NOMO-1 (cell line): Measurements from ENCODE around the gene RNASEH1.

Experiments used
- DNase-seq, 2 experiments: peaks; one replicate each; lab custom pipeline; 2025; ENCODE audit not compliant: unreplicated experiment in 2 of 2; lab: John Stamatoyannopoulos, UW

Gene RNASEH1

DNA sequence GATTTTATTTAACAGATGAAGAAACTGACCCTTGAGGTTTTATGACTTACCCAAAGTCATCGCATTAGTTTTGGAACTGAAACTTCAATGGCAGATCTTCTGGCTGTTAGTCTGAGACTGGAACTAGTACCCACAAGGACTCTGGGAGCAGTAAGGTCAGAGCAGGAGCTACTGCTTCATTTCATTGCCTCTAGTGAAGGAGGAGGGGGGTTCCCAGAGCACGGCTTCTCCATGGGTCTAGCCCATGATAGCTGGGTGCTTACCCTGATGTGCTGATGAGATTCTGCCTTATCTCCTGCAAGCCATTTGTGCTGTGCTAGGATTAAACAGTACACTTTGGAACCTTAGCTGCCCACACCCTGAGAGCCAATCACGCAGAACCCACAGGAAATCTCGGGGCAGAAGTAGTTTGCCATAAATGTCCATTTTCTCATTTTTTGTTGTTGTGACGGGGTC lies 5.4 kb upstream of the RNASEH1 start:
- DNase-seq = no peak

DNA sequence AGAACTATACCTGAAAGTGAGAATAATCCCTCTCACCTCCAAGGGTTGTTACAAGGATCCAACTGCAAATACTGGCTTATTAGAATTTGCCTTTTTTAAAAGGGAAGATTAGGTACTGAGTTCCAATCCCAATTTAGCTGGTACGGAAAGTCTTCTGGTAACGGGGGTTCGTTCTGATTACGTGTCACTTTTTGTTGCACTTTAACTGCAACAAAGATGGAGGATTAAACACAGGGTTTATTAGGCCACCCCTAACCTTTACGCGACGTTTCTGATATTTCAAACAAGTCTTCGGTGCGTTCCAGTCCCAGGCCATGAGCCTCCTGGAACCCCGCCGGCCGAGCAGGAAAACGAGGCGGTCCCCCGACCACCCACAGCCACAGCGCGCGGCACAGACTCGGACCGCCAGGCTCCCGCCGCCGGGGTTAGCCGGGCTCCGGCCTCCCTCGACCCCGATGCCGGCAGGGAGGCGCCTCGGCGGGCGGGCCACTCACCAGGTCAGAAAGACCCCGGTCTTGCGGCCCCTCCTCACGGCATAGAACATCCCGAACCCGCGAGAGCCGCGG lies 411 bp downstream of the RNASEH1 start:
- DNase-seq = peak in 1 of 2 experiments; percentile 17

DNA sequence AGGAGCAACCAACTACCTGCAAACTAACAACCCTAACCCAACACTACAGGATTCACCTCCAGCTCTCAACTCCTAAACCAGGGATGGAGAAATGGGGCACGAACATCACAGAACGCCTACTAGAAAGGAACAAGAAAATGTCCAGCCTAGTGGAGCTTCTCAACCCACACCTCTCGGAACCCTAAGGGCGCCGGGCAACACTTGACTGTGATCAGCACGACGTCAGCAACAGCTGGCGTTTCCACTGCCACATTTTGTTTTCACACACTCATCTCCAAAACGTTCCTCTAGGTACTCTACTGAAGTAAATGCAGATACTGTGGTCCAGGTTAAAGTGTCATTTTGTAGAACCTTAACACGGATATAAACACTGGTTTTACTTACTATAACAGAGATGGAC lies 4.2 kb downstream of the RNASEH1 start:
- no peak for DNase-seq

DNA sequence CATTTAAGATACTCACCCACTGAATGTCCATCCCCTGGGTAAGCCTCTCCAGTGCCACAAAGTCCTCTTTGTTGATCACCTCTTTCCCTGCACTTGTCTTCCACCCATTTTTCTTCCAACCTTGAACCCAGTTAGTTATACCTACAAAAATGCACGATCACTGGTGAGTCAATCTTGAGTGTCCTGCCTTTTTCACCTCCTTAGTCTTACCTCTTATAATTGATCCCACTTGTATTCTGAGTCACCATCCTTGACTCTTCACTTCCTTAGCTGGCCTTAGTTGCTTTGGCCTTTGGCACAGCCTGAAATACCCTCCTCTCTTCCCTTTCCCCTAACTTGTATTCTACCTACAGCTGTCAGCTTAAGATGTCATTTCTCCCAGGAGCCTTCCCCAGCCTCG lies 10.2 kb downstream of the RNASEH1 start:
- DNase-seq = no peak

DNA sequence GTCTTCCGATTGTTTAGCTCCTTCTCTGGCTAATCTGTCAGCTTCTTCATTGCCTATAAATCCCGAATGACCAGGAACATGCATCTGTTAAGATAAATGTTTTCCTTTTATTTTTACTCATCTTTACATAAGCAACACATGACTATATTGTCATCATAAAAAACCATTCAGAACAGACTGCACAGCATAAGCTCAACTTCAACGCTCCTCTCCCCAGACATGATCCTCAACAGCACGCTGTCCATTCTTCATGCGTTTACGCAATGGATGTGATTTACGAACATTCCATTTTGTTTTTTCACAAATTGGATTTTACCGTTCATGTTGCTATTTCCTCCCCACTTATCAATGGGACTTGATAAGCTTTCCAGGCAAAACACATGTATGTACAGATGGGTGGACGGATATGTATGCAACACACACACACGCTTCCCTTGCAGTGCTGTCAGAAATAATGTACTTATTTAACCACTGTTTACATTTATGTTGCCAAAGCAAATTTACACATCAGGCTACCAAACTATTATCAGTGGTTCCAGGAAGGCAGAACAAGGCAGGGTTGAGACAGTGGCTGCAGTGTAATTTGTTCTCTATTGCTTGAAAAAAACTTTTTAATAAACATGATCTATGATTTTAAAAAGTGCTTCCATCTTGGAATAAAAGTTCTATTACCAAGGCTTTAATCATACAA lies 12.2 kb downstream of the RNASEH1 start:
- no peak for DNase-seq

DNA sequence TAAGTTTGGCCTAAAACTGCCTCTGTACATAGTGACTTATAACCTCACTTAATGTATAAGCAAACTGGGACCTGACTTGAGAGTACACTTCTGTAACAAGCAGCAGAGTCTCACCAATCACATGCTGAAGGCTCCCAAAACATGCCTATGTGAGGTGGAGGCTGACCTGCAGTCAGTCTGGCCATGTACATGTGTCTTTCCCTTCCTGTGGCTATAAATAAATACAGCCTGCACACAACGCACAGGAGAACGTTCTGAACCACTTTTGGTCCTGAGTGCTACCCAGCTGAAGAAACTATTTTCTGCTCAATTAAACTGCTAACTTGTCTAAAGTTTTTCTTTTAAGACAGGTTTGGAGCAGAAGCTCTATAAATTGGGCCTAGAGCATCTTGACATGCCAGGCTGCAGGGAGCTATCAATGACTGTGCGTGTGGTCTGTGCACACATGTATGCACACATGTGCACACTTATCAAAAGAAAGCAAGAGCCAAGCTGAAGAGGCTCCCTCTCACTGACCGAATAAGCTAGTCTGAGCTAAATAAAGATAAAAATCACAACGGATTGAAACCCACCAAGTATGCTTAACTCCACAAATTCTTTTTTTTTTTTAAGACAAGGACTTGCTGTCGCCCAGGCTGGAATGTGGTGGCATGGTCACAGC lies 15.0 kb downstream of the RNASEH1 start:
- DNase-seq = no peak

DNA sequence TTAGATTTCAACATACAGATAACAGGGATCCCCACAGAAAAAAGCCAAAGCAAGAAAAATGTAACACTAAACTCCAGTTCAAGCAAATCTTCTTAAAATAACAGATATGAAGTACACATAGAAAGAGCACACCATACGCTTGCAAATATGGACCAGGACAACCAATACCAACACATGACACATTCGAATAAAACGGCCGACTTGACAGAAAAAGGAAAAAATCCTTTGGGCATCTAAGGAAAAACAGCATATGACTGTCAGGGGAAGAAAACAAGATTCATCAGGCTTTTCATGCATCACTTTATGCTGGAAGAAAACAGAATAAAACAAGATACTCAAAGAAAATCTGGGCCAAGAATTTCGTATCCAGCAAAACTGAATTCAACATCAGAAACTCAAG lies 16.0 kb downstream of the RNASEH1 start:
- DNase-seq = no peak

DNA sequence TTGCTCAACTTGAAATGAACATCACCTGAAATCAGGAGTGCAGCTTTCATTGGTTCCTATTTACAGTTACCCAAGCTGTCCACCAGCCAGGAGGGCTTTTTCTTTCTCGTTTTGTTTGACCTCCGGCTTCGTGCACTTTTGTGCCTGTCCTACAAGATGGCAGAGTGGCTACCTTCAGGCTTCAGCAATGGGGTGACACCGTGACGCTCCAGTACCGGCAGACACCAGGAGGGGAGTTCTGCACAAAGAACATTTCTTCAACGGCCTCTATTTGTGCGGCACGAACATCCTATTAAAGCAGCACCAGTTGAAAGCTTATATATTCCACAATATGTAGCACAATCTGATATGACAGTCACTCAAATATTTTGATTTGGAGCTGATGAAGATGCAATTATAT lies 18.3 kb downstream of the RNASEH1 start:
- DNase-seq = no peak

DNA sequence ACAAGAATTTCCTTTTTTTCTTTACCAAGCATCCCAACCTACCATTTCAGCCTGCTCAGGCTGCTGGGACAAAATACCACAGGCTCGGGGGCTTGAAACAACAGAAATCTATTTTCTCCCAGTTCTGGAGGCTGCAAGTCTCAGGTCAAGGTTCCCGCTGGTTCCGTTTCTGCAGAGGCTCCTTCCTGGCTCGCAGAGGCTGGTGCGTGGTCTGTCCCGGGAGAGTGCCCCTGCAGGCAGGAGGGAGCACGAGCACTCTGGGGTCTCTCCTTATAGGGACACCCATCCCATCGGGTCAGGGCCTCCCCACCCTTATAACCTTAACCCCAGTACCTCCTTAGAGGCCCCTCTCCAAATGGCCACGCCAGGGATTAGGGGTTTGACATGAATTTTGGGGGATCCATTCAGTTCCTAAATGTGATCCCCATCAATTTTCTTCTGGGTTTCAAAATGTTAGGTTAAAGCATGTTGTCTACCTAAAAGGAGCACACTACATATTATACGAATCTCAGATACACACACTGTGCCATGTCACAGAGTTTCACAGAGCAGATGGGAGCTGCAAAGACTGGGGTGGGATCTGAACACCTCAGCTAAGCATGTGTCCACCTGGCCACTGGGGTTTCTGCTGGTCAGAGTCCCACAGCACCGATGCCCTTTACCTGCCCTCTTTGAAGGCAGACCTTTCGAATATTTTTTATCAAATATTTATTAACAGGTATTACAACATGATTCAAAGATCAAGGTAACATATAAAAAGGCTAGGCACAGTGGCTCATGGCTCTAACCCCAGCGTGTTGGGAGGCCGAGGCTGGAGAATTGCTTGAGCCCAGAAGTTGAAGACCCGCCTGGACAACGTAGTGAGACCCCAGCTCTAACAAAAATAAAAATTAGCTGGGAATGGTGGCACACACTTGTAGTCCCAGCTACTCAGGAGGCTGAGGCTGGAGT lies 21.2 kb downstream of the RNASEH1 start:
- peak; percentile 18 to 29 for DNase-seq

DNA sequence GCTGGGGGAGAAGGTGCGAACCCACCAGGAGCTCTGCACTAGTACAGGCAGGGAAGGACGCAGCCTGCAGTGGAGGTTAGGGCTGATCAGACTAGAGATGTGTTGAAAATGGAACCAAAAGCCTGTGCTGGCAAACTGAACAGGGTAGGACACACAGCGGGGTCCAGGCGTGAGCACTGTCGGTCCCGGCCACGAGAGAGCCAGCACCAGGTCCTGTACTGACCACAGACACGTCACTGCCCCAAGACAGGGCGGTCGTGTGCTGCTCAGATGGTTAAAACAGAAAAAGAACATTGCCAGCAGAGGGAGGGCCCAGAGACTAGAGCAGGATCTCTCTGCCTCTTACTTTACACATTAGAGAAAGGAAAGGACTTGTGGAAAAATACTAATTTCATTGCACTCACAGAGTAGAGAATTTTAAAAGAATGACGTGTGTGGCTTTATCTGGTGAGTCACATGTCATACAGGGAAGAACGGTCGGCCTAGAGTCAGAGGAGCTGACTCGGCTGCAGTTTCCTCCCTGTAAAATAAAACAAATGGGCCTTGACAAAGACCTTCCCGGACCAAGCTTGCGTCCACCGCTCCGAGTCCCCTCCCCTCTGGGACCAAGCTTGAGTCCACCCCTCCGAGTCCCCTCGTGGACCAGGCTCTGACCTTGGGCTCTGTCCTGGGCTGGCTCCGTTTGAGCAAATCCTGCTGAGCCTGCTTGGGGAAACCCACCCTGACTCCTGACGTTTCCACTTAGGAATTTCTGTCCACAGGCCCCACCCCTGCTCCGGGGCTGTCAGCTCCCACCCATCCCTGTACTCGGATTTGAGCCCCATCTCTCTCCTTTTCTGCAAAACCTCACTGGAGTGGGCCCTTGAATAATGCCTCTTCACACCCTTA lies 22.1 kb downstream of the RNASEH1 start:
- DNase-seq = peak in 1 of 2 experiments; percentile 28

DNA sequence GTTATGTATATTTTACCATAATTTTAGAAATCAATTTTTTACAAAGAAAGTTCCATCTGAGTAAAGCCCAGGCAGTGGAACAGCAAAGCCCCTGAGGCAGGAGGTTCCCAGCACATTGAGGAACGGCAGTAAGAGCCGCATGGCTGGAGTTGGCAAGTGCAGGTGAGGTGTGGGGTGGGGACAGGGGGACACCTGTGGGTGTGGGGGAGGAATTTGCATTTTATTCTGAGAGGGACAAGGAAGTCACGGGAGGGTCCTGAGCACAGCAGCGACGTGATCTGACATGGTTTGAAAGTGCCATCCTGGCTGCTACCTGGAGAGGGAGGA lies 22.7 kb downstream of the RNASEH1 start:
- DNase-seq = no peak

DNA sequence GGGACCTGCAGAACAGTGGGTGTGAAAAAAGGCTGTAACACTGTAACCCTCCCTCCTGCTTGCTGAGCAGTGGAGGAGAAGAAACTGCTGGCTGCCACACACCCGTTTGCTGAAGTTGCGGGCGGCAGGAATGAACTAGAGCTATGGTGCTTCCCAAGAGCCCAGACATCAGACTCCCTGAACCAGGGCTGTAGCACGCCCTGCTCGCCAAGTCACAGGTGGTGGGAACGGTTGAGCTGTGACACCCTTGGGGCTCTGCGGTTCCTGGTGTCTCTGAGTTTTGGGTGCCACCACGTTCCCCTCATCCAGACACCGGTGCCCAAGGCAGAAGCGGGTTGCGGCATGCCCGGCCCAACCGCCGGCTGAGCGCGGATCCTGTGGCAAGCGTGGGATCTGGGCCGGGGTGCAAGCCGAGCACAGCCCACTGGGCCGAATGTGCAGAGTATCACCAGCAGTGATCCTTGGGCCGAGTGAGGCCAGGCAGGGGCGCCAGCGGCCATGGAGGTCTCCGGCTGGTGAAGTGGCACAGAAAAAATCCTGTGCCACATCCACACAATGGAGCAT lies 23.8 kb downstream of the RNASEH1 start:
- DNase-seq = no peak

DNA sequence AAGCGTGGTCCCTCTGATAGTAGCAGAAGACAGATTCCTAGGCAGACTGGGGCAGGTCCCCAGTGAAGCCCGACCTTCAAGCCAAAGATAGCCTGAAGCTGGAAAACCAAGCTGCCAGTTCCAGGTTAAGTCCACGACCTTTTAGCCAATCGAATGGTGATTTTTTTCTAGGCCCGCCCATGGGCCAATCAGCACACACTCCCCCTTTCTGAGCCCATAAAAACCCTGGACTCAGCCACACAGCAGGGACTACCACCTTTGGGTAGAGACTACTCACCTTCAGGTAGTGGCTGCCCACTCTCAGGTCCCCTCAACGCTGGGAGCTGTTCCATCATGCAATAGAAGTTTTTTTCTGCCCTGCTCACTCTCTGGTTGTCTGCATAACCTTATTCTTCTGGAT lies 24.3 kb downstream of the RNASEH1 start:
- DNase-seq = no peak

DNA sequence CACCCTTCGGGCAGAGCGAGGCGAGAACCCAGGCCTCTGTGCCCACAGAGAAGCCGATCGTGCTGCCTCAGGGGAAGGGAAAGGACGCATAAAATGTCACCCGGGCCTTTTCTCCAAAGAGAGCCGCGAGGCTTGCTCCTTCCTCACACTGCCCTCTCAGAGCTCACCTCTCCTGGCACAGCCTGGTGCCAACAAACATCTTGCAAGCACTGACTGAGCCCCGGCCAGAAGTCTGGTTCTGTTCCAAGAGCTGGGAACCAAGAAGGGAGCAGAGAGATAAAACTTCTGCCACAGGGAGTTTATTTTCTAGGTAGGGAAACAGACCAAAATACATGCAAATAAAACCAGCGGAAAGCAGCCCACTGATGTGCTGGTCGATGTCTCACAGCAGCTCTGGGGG lies 25.2 kb downstream of the RNASEH1 start:
- no peak for DNase-seq

DNA sequence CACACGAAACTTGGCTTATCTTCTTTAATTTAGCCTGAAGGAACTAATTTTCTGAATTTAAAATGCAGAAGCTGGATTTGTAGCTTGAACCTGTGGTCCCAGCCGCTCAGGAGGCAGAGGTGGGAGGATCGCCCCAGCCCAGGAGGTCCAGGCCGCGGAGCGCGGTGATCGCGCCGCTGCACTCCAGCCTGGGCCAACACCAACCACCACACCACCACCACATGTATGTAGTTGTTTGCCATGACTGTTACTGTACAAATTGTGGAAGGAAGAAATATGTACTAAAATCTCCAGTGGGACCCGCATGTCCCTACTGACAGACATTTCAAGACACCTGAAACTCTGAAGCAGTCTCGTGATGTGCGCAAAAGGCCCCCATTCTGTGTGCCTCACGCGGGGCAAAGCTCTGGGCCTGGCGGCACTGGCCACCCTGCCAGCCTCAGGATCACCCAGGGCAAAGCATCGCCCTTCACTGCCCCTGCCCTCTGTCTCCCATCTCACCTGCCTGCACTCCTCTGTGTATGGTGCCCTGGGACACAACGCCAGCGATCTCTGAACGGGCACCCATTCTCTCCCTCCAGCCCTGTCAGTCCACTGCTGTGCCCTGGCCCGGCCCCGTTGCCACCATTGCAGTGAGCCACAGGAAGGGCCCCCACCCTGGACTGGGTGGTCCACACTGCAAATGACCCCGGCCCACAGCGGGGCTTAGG lies 28.7 kb downstream of the RNASEH1 start:
- DNase-seq = no peak

DNA sequence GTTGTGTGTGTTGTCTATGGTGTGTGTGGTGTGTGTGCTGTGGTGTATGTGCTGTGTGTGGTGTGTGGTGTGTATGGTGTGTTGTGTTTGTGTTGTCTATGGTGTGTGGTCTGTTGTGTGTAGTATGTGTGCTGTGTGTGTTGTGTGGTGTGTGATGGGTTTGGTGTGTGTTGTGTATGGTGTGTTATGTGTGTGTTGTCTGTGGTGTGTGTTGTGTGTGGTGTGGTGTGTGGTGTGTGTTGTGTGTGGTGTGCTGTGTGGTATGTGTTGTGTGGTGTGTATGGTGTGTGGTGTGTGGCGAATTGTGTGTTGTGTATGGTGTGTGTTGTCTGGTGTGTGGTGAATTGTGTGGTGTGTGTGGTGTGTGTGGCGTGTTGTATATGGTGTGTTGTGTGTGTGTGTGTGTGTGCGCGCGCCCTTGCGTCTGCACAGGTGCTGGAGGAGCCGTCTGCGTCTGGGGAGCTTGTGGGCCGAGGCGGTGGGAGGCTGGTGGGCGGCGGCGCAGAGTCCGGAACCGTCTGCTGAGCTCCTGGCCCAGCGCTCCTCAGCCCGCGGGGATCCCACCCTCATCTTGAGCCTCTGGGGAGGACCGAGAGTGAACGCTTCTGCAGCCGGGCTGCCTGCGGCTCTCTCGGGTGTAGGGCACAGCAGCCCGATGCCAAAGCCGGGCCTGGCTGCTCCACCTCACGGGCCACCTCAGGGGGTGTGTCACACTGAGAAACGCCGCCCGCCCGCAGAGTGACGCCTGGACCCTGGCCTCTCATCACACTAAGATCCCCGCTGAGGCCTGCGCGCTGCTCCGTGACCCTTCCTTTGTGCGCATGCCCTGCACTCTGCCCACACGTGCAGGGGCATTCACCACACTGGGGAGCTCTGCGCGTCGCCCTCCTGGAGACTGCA lies 30.0 kb downstream of the RNASEH1 start:
- no peak for DNase-seq

DNA sequence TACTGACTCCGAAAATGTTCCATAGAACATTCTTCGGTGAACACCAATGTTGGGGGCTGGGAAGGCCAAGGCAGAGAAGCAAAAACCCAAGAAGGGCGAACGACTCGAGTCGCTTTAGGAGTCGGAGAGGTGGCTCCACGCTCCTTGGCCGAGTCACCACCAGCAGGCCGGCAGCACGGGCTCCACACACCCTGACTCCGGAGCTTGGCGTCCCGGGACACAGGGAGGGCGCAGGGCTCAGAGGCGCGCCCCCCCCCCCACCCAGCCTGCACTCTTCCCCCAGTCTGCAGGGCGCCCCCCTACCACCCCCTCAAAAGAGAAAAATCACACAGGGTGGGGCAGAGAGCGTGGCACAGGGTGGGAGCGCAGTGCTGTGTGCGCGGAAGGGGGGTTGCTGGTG lies 31.3 kb downstream of the RNASEH1 start:
- DNase-seq = no peak

DNA sequence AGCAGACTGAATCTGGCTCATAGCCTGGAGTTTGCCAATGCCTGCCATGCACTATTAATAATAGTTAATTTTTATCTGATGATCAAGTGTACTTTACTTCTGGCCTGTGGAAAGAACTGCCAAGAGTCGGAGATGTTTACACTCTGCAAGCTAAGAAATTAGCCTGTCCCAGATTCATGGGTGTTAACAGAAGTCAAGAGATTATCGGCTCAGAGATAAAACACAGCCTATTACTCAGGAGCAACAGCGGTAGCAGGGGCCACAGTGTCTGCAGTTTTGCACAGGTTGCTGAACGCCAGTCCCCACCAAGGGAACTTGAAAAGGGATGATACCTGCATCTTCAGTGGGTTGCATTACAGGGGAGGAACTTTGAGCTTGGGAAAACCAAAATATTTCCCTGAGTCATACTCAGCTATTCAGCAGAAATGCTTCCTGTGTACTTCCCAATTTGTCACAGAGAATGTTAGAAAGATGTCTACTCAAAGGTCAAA lies 34.5 kb downstream of the RNASEH1 start:
- DNase-seq = no peak
